Measurements from ENCODE around the gene LIG1.

LIG1 gene

DNA sequence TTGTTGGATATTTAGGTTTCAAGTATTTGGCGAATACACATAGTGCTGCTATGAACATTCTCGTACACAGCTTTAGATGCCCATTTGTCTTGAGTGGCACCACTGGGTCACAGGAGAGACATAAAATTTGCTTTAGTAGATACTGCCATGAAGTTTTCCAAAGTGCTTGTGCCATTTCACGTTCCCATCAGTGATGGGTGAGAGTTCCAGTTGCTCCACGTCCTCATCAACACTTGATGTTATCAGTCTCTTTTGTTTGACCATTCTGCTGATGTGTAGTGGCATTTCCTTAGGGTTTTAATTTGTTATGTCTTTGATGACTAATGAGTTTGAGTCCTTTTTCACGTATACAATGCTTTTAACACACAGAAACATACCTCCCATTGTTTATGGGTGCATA is 11.4 kb upstream of the LIG1 start:
- DNase-seq (ENCODE audit: low spot score): no peak

DNA sequence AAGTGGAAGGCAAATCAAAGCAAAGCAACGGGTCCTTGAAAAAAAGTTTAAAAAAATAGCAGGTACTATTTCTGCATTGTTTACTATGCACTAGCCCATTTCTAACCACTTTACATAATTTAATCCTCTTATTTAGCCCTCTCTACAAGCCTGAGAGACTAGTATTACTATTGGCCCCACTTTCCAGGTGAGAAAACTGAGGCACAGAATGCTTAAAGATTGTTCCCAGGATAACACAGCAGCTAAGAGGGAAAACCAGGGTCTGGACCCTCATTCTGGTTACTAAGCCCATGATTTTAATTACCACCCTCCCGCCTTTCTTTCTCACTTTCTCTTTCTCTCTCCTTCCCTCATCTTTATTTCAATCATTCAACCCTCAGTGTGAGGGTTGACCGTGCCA is 6.1 kb upstream of the LIG1 start:
- no peak for DNase-seq (ENCODE audit: low spot score)

DNA sequence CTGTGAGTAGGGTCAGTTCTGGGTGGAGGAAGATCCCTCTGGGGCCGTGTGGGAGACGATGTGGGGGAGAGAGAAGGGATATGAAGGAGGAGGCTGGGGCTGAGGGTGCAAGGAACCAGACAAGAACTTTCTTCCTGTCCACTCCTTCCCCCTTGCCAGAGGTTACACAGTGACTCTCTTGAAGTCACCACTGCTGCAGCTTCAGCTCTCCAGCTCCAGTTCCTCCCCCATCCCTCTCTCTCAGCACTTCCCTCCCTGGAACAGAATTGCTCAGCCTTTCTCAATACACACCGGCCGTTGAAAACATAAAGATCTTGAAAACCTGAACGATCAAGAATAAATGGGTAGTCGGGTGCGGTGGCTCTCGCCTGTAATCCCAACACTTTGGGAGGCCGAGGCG is 5.4 kb upstream of the LIG1 start:
- DNase-seq (ENCODE audit: low spot score): no peak

DNA sequence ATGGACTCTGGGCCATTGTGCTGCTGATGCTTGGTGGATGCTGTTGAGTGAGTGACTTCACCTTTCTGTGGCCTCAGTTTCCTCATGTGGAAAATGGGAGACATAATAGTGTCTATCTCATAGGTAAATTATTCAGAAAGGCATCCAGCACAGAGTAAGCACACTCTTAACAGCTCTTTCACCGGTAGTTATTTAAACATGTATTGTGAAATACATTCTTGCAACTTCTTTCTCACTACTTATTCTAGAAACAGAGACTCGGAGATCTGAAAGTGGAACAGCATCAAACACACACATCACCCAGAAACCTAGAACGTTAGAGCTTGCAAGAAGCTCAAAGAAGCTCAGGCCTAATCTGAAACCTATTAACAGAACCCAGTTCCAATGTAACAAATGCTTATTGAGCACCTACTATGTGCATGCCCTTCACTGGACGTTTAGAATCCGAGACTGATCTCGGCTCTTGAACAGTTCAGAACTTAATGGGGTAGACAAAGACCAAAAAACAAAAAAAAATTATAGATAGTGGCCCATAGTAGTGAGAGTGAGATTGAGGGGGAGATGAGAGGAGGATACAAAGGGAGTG is 4.4 kb upstream of the LIG1 start:
- DNase-seq (ENCODE audit: low spot score): no peak

DNA sequence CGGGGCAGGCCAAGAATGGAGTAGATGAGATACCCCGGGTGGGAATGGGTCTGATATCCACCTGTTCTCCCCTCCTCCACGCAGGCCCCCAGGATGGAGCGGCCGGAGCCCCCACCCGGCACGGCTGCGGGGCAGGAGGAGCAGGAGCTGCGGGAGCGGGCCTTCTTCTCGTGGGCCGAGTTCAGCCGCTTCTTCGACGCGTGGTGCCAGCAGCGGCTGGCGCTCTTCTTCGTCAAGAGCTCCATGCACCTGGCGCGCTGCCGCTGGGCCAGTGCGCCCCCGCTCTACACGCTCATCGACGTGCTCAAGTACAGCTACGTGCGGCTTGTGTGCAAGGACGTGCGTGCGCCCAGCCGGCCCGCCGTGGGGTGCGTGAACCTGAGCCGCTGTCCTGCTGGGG is 1.6 kb upstream of the LIG1 start:
- DNase-seq (ENCODE audit: low spot score): no peak

DNA sequence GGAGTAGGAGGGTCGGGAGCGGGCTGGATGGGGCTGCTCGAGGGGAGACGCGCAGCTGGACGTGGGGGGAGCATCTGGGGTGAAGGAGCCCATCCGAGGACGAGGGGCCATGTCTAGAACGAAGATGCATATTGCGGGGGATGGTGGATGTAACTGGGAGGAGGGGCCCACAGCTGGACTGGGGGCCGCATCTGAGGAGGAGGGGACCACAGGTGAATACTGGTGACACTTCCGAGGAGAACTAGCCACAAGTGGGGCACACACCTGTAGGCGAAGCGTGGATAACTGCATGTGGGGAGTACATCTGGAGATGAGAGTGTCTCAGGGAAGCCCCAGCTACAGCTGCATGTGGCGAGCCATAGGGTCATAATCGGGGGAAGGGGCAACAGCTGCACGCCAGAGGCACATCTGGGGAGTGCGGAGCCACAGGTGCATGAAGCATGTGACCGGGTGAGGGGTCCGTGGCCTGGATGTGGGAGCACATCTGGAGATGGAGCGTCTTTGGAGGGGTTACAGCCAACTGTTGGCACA is 738 bp upstream of the LIG1 start:
- DNase-seq (ENCODE audit: low spot score): no peak

DNA sequence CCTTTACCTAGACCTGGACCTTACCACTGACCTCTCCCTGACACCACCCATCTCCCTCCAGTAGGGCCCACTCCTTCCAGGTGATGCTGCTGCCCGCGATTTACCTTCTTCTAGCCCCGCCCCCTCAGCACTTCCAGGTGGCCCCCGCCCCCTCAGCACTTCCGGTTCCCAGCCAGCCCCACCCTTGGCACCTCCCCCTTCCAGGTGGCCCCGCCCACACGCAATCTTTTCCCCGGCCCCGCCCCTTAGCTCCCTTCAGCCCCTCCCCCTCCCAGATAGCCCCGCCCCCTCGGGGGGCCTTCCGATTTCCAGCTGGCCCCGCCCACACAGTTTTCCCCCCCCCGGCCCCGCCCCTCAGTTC is 586 bp downstream of the LIG1 start:
- peak; percentile 90 for DNase-seq (ENCODE audit: low spot score)

DNA sequence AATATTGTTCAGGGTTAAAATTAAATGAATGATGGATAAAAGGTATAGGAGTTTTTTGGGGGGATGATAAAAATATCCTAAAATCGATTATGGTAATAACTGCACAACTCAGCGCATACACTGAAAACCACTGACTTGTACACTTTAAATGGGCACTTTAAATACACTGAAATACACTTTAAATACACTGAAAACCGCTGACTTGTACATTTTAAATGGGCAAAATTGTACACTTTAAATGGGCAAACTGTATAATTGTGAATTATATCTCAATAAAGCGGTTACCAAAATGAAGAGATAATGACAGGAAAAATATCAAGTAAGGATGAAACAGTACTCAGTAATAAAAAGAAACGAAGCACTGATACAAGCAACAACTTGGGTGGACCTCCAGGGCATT is 1.5 kb downstream of the LIG1 start:
- no peak for DNase-seq (ENCODE audit: low spot score)

DNA sequence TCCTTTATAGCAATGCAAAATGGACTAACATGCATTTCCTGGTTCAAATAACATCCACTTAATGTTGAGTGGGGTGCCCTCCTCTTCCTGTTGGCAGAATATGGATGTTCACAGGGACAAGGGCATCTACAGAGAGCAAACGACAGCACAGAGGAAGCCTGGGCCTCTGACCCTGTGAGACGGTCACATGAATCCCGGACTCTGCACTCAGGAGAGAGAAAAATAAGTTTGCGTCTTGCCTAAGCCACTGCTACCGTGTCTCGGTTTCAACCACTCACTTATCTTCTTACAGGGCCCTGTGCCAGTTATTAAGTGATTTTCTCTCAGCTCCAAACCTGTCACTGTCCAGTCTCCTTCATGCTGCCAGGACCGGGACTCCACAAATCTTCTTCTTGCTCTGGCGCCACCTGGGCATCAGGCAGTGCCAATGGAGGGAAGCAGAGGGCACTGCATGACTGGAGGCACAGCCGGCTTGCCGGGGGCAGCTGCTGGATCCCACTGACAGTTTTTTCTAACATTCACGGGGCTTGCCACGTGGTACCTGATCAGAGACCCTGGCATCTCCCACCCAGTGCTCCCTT is 11.8 kb downstream of the LIG1 start:
- DNase-seq (ENCODE audit: low spot score): no peak

DNA sequence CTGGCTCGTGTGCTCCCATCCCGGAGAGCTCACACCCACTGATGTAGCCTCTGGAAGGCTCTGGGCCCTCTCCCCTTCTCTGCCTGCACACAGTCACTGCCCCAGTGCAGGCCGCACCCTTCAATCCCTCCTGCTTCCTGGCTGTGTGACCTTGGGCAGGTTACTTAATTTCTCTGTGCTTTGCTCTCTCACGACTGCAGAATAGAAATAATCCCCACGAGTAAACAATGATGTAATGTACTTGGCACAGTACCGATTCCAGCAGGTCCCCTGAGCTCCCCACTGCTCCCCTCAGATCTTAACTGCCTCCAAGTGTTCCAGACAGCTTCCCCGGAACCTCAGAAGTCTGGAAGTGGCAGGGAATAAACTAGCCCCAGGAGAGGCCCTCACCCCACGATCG is 16.1 kb downstream of the LIG1 start:
- DNase-seq (ENCODE audit: low spot score): no peak

DNA sequence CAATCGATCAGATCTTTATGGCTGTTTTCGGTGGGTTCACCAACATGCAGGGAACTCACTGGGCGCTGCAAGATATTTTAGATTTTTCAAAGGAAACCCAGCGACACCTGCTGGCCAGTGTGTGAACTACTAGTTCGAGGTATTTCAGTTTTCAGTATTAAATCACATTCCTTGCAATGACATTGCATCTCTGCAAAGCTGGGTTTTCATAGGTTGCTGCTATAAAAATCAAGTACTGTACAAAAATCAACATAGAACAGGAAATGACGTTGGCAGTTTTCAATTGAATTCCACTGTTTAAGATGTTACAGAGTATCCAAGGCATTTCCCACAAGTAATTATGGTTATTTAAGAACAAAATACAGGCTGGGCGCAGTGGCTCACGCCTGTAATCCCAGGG is 17.6 kb downstream of the LIG1 start:
- DNase-seq (ENCODE audit: low spot score): peak; percentile 57

DNA sequence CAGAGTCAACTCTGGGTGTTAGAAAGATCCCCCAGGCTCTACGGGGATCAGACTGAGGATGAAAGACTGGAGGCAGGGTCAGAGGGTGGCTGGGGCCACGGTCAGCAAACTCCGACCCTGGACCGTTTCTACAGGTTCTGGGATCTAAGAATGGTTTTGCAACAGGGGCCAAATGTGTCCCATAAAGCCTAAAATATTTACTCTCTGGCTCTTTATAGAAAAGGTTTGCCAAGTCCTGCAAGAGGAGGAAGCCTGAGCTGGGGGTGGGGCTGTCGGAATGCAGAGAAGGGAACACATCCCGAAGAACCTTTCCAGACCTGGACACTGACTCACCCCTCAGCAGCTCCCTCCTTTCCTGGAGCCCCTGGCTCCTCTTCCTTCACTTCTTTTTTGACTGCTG is 20.7 kb downstream of the LIG1 start:
- DNase-seq (ENCODE audit: low spot score): no peak

DNA sequence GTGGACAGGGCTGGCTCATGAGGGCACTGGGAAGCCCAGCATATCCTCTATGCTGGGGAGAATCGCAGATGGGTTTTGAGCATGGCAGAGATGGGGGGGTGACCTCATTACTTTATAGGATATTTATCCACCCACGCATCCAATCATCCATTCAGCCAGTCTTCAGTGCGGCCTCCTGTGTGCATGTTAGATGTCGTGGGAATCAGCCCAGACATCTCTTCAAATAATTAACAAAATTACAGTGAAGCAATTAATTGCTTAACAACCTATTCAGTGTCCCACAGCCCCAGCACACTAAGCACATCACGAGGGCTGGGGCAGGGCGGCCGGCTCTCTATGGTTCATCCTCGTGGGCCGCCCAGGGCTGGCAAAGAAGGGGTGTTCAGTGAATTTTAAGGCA is 21.6 kb downstream of the LIG1 start:
- DNase-seq (ENCODE audit: low spot score): no peak

DNA sequence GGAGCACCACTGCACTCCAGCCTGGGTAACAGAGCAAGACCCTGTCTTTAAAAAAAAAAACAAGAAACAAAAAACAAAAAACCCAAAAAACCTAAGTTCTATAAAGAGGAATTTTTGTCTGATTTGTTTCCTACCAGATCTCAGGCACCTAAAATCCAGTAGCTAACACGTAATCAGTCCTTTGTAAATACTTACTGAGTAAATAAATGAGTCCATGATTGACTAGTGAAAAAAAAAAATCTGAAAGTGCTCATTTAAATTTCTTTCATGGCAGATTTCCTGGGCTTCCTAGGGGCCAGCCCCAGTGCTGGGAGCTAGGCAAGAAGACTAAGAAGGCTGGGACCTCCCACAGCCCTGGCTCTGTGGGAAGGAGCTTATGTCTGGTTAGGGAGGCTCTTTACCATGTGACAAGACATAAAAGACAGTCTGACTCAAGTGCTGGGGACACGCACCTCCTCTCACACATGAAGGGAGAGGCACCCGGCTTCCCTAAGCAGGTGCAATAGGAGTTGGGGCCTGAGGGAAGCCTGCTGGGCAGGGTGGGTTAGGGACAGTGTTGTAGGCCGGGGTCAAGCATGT is 22.5 kb downstream of the LIG1 start:
- DNase-seq (ENCODE audit: low spot score): no peak

DNA sequence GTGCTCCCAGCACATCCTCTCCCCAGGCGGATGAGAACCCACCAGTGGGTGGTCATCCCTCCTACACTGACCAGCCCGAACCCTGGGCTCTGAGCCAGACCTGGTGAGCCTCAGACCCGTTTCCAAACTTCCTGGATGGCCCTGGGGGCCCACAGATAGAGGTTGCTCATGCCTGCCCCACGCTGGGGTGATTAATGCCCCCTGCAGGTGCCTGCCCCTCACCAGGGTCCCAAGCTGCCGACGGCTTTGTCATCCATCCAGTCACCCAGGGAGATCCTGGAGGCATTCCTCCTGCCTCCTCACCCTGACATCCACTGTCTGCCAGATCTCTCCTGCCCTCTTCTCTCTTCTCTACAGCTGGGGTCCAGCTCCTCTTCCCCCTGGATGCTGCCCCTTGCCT is 31.1 kb downstream of the LIG1 start:
- no peak for DNase-seq (ENCODE audit: low spot score)

DNA sequence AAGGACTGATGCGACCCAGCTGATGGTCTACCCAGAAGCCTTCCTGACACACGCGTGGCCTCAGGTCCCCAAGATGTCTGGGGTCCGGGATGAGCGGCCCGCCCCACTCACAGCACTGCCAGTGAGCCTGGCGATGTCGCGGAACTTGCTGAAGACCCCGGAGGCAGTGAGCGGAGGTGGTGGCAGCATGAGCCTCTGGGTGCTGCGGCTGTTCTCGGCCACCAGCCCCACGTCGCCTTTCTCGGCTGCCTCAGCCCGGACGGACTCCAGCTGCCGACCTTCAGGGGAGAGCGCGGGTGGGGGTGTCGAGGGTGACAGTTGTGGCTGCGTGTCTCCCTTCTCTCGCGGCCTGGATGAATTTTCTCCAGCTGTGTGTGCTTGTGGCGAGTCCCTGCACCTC is 32.7 kb downstream of the LIG1 start:
- DNase-seq (ENCODE audit: low spot score): no peak

DNA sequence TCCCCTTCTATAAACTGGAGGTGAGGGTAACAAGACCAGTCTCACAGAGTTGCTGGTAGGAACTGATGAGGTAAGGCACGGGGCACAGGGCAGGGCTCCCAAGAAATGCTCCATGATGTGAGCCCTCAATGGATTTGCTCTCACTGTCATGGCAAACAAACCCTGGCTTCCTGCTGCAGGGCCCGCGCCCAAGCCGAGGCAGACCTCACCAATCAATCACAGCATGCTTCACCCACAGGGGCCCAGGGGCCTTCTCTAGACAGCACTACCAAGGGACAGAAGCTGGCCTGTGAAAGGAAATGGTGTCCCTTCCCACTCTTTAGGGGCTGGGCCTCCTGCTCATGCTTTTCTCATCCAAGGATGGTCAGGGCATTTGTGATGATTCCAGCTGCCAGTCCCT is 33.6 kb downstream of the LIG1 start:
- DNase-seq (ENCODE audit: low spot score): no peak

DNA sequence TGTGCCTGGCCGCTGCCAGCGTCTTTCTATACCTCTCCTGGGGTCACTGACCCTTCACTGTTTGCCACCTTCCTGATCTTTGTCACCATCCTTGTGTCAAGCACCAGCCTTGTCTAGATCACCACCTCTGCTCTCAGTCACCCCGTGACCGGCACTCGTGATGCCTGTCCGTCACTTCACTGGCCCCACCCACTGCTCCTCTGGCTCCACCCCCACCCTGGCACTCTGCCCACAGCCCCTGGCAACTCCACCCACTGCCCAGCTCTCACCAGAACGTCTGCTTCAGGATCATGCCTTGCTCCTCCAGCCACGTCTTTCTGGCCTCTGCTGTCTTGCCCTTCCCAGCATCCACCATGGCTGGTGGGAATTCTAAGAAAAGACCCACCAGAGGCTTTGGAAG is 34.7 kb downstream of the LIG1 start:
- DNase-seq (ENCODE audit: low spot score): no peak

DNA sequence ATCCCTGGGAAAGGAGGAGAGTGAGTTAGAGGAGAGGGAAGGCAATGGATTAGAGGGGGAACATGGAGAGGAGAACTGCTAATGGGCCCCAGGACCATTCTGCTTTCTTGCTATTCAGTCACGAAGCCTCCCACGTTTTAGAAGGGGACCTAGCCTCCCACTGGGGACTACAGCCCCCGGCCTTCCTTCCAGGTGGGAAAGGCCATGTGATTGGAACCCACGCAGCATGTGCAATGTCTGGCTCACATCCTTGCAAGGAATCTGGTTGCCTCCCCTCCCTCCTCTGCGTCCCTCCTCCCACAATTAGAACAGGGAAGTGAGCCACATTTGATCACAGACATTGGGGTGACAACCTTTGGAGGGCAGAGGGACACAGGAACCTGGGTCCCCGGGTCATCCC is 37.0 kb downstream of the LIG1 start:
- no peak for DNase-seq (ENCODE audit: low spot score)

DNA sequence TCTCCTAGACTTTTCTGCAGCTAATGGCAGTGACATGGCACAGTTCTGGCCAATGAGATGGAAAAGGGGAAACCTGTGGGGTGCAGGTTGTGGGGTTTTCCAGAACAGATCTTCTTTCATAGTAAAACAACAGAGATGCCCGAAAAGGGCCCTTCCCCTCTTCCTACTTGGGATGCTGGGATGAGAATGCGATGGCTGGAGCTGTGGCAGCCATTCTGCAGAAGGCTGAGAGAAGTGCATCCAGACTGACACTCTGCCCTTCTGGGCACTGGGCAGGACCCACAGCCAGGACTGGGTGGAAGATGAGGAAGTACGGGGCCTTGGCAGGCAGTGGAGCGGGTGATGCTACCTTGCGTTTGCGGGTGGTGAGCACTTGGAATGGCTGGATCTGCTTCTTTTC is 42.6 kb downstream of the LIG1 start:
- DNase-seq (ENCODE audit: low spot score): no peak

DNA sequence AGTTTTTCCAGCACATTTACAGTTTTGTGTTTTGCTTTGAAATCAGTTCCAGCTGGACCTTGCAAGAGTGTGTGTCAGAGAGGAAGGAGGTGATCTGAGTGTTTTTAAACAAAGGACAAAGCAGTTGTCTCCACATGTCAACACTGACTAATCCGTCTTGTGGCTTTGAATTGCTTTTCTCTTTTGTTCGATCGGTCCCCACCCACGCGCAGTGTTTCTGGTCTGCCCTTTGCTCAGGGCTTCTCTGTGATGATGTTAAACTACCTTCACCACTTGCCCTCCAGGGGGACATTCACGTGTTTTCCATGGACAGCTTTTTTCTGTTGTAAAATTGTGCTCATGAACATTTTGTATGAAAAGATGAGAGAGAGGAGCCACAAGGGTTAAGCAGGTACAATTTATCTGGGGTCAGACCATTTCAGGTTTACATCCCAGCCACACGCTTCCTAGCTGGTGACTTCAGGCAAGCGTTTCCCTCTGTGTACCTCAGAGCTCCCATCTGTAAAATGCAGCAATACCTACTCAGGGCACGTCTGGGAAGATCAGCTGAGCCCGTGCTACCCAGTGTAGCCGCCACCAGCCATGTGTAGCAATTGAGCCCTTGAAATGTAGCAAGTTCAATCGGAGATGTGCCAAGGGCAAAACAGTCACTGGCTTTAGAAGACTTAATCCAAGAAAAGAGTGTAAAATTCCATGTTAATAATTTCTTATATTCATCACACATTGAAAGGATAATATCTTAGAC is 46.1 kb downstream of the LIG1 start:
- no peak for DNase-seq (ENCODE audit: low spot score)

DNA sequence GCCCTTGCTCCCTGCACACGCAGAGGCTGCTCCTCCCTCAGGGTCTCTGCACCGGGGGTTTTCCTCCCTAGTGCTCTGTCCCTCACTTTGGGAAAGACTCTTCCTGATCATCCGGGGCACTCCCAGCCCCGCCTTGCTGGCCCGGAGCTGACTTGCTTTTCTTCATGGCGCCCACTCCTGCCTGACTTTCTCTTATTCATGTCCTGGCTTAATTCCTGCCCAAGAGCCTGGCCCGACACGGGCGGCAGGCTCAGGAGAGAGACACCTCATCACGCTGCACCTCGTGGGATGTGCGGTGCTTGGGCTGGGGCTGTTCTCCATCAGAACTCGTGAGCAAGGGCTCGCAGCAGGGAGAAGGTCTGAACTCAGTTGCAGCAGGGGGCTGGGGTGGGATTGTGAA is 47.7 kb downstream of the LIG1 start:
- DNase-seq (ENCODE audit: low spot score): no peak

DNA sequence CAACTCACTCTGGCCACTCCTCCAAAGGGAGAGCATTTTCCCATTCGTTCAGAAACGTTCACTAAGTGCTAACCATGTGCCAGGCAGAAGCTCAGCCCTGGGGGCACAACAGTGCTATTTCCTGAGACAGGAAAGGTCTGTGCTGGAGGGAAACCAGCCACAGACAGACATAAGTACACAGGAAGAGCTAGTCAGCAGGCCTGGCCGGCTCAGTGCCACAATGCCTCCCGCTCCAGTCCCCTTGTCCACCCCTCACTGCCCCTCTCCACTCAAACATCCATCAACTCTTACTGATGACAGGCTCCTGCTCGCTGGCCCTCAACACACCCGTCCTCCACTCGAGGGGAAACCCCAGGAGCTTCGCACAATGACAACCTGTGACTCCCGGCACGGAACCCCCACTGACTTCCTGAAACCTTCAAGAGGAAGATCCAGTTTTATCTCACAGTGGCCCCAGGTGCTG is 48.2 kb downstream of the LIG1 start:
- no peak for DNase-seq (ENCODE audit: low spot score)

Measured in CD4-positive, alpha-beta T cell treated with Interleukin-6 at 100 ng/mL for 8 hours (primary cell).